ENCODE results near the gene PEX11A. TPM values are rescaled to one million over a fixed set of nuclear protein-coding genes. Genes with fewer than 3 reads are reported as not detected.

The PEX11A gene
- total RNA-seq, 1 experiment from 2014 or later, result 1.3 TPM

GRCh38 chr15:89695198-89695597, 4.6 kb upstream of the PEX11A start:
- H3K4ac ChIP-seq (ENCODE audit: low read depth, low read length), result no peak overlapping the region
- no peak overlapping the region for H2BK20ac ChIP-seq (ENCODE audit: low read depth, low read length, poor library complexity, severe bottlenecking)
- no peak overlapping the region for H2BK15ac ChIP-seq (ENCODE audit: low read depth, low read length)
- Mint-ChIP-seq H3K4me3 (no peak overlapping the region), H3K36me3 (ENCODE audit: insufficient read depth in 1 of 3, low read depth in 3 of 3) (no peaks in the 10 kb centered on the region), H3K4me1 (peaks cover 3% of the 10 kb centered on the region in 2 experiments), H3K9me3 (no peaks in the 10 kb centered on the region), H3K27me3 (ENCODE audit: low read depth) (peaks cover 25% of the 10 kb centered on the region), H3K27ac (no peak overlapping the region)
- H3K79me2 ChIP-seq (ENCODE audit: insufficient read depth, low read length), result no peaks in the 10 kb centered on the region
- no peak overlapping the region for H2BK5ac ChIP-seq (ENCODE audit: insufficient read length, low read length)
- H3K27me3 ChIP-seq (ENCODE audit: insufficient read depth, low read length), result no peaks in the 10 kb centered on the region
- H3K27ac ChIP-seq (ENCODE audit: insufficient read length, low read depth, low read length), result no peak overlapping the region
- H3K9ac ChIP-seq (ENCODE audit: extremely low read depth, insufficient read length, low read length), result no peak overlapping the region
- H3T11ph ChIP-seq (ENCODE audit: low read length), result no peak overlapping the region
- H4K5ac ChIP-seq (ENCODE audit: insufficient read length, low read depth, low read length), result no peak overlapping the region
- H2AFZ ChIP-seq (ENCODE audit: low read length), result no peak overlapping the region
- no peak overlapping the region for H2BK12ac ChIP-seq (ENCODE audit: insufficient read length, low read depth, low read length)
- H3K9me3 ChIP-seq (ENCODE audit: control insufficient read depth, low read depth, low read length), result no peaks in the 10 kb centered on the region
- no peak overlapping the region for H3K23ac ChIP-seq (ENCODE audit: insufficient read length, low read depth, low read length)
- H3K4me1 ChIP-seq (ENCODE audit: insufficient read depth, low read length), result no peaks in the 10 kb centered on the region
- no peak for DNase-seq
- TF ChIP-seq CTCF (conservative IDR thresholded peaks at IDR 0.05), result no peak
- H3K18ac ChIP-seq (ENCODE audit: insufficient read length, low read depth, low read length), result no peak overlapping the region
- H2AK5ac ChIP-seq (ENCODE audit: insufficient read length, low read length), result no peak overlapping the region
- H2BK120ac ChIP-seq (ENCODE audit: low read depth, low read length, poor library complexity, severe bottlenecking), result no peak overlapping the region
- H3K56ac ChIP-seq (ENCODE audit: insufficient read length, low read depth, low read length), result no peak overlapping the region
- WGBS (ENCODE audit: extremely low coverage, insufficient read length, low lambda C conversion rate), result no CpG with 5 or more reads among the region's 1 CpG
- no peak overlapping the region for H3K14ac ChIP-seq (ENCODE audit: insufficient read depth, low read length)
- H4K20me1 ChIP-seq (ENCODE audit: control insufficient read depth, insufficient read depth, insufficient read length), result no peaks in the 10 kb centered on the region
- no peak overlapping the region for H3K4me2 ChIP-seq (ENCODE audit: insufficient read depth, insufficient read length, low read length)
- H3K79me1 ChIP-seq (ENCODE audit: insufficient read depth, low read depth, low read length, poor library complexity, severe bottlenecking), result no peaks in the 10 kb centered on the region
- H4K91ac ChIP-seq (ENCODE audit: insufficient read length, low read depth, low read length), result no peak overlapping the region
- no peak overlapping the region for H4K8ac ChIP-seq (replicated peaks; ENCODE audit: insufficient read length, low read depth, low read length)
- H3K23me2 ChIP-seq (ENCODE audit: insufficient read length, low read depth, low read length, poor library complexity, severe bottlenecking), result peaks cover 2% of the 10 kb centered on the region

Measured in H9 (cell line).